K562 (cell line): ENCODE data around the gene THAP11. TPM values are rescaled to one million over a fixed set of nuclear protein-coding genes. Genes with fewer than 3 reads are reported as not detected.

Experiments used
- BMI1 ChIP-seq: fragments of 150-350 bp; IDR thresholded peaks from 2 replicates; pipeline ENCODE4 v1.6.1; 2014; ENCODE audit warnings: low read length
- FUS ChIP-seq: fragments of 200-400 bp; formaldehyde crosslinking; optimal IDR thresholded peaks from 2 replicates; pipeline ENCODE3; 2017; ENCODE audit warnings: low read depth, low read length
- NR2C2 ChIP-seq, 2 experiments: fragments of 200-800 bp in 1 of 2; sonication (Bioruptor generic) in 1 of 2; sonication (generic) in 1 of 2; formaldehyde crosslinking in 1 of 2; IDR thresholded peaks; 2 replicates each; pipeline versions ENCODE4 v1.6.1 to v1.8.0; 2016 to 2022; ENCODE audit warnings: mild to moderate bottlenecking in 1 of 2, missing compliant biosample characterization in 1 of 2, missing genetic modification characterization in 1 of 2, missing genetic modification reagents in 1 of 2
- ZNF133 ChIP-seq: fragments of 250-450 bp; sonication (Bioruptor Pico); IDR thresholded peaks from 2 replicates; pipeline ENCODE4 v1.4.0; 2020; ENCODE audit warnings: mild to moderate bottlenecking
- ZNF583 ChIP-seq: fragments of 250-450 bp; sonication (Bioruptor Pico); IDR thresholded peaks from 2 replicates; pipeline ENCODE4 v1.4.0; 2020
- polyA plus RNA-seq, 8 experiments: library from polyadenylated mRNA; depleted of rRNA in 4 of 8; stranded (reverse) in 5 of 8; unstranded in 3 of 8; fragments of >200 nt; fragmentation: Nextera tagmentation in 2 of 8; fragmentation: Illumina TruSeq in 1 of 8; extraction: Ambion mirVana in 2 of 8; extraction: Trizol in 1 of 8; gene quantifications; 2 replicates each; pipeline versions ENCODE4 v1.2.1 to v1.2.3, GENCODE V29; 2011 to 2014; ENCODE audit warnings: inconsistent platforms in 1 of 8, missing spikeins in 1 of 8
- total RNA-seq, 7 experiments: library from RNA; depleted of rRNA in 6 of 7; stranded (reverse); fragments of >200 nt in 6 of 7; fragmentation: Illumina TruSeq in 2 of 7; extraction: Trizol in 2 of 7; gene quantifications; 2 replicates each; pipeline versions ENCODE4 v1.2.1 to v1.2.3, GENCODE V29; 2011 to 2021; ENCODE audit warnings: low replicate concordance in 1 of 7
- TF ChIP-seq, protein P1 (sequence below): fragments of 250-450 bp; sonication (Bioruptor Pico); IDR thresholded peaks from 2 replicates; pipeline ENCODE4 v1.5.0; 2020; ENCODE audit warnings: mild to moderate bottlenecking, borderline replicate concordance
- TF ChIP-seq, protein P2 (sequence below): sonication (generic); formaldehyde crosslinking; IDR thresholded peaks from 2 replicates; pipeline ENCODE4 v1.9.0; 2022; ENCODE audit warnings: mild to moderate bottlenecking, missing genetic modification reagents
- TF ChIP-seq, protein P3 (sequence below), 2 experiments: fragments of 450-650 bp in 1 of 2; sonication (generic) in 1 of 2; formaldehyde crosslinking in 1 of 2; IDR thresholded peaks; 2 replicates each; pipeline versions ENCODE4 v1.7.1 to v1.9.0; 2016 to 2022; ENCODE audit warnings: inconsistent platforms in 1 of 2, mild to moderate bottlenecking in 1 of 2, missing genetic modification reagents in 1 of 2

Gene THAP11
- total and polyA plus RNA-seq, 9 of the 15 experiments (the other 6 are each of a cell fraction or from before 2014, with no cell fraction given), result 2.4 to 31.6 (median 21.4) TPM

DNA sequence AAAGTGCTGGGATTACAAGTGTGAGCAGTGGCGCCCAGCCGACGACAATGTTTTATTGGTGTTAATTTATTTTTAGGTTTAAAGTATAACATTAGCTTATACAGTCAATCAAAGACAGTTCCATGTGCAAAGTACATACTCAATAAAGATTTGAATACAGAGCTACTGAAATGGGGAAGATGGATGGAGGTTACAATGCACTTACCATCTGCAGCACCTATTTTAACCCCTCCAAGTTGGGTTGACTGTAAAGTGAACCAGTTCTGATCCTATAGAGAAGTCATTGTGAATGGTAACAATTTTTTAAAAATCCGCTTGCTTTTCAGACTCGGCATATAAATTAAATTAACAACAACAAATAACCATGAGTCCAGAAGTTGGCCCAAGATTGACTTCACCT is 50.3 kb downstream of the THAP11 start (continued):
- TF ChIP-seq, protein P1, sequence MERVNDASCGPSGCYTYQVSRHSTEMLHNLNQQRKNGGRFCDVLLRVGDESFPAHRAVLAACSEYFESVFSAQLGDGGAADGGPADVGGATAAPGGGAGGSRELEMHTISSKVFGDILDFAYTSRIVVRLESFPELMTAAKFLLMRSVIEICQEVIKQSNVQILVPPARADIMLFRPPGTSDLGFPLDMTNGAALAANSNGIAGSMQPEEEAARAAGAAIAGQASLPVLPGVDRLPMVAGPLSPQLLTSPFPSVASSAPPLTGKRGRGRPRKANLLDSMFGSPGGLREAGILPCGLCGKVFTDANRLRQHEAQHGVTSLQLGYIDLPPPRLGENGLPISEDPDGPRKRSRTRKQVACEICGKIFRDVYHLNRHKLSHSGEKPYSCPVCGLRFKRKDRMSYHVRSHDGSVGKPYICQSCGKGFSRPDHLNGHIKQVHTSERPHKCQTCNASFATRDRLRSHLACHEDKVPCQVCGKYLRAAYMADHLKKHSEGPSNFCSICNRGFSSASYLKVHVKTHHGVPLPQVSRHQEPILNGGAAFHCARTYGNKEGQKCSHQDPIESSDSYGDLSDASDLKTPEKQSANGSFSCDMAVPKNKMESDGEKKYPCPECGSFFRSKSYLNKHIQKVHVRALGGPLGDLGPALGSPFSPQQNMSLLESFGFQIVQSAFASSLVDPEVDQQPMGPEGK (CRISPR knock-in tag), result no peak
- TF ChIP-seq BMI1 (no peak), ZNF583 (no peak), NR2C2 (CRISPR knock-in tag; IDR thresholded peaks at IDR 0.05) (no peak), NR2C2 (tag; IDR thresholded peaks at IDR 0.05) (no peak), FUS (no peak), ZNF133 (CRISPR knock-in tag) (no peak)
- TF ChIP-seq, protein P2, sequence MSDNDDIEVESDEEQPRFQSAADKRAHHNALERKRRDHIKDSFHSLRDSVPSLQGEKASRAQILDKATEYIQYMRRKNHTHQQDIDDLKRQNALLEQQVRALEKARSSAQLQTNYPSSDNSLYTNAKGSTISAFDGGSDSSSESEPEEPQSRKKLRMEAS (CRISPR knock-in tag), result no peak
- TF ChIP-seq, protein P3, sequence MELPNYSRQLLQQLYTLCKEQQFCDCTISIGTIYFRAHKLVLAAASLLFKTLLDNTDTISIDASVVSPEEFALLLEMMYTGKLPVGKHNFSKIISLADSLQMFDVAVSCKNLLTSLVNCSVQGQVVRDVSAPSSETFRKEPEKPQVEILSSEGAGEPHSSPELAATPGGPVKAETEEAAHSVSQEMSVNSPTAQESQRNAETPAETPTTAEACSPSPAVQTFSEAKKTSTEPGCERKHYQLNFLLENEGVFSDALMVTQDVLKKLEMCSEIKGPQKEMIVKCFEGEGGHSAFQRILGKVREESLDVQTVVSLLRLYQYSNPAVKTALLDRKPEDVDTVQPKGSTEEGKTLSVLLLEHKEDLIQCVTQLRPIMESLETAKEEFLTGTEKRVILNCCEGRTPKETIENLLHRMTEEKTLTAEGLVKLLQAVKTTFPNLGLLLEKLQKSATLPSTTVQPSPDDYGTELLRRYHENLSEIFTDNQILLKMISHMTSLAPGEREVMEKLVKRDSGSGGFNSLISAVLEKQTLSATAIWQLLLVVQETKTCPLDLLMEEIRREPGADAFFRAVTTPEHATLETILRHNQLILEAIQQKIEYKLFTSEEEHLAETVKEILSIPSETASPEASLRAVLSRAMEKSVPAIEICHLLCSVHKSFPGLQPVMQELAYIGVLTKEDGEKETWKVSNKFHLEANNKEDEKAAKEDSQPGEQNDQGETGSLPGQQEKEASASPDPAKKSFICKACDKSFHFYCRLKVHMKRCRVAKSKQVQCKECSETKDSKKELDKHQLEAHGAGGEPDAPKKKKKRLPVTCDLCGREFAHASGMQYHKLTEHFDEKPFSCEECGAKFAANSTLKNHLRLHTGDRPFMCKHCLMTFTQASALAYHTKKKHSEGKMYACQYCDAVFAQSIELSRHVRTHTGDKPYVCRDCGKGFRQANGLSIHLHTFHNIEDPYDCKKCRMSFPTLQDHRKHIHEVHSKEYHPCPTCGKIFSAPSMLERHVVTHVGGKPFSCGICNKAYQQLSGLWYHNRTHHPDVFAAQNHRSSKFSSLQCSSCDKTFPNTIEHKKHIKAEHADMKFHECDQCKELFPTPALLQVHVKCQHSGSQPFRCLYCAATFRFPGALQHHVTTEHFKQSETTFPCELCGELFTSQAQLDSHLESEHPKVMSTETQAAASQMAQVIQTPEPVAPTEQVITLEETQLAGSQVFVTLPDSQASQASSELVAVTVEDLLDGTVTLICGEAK (IDR thresholded peaks at IDR 0.05), result peak; percentile 78
- TF ChIP-seq, protein P3 (CRISPR knock-in tag; IDR thresholded peaks at IDR 0.05), result no peak
